ENCODE data around the gene NOMO2.

DNA sequence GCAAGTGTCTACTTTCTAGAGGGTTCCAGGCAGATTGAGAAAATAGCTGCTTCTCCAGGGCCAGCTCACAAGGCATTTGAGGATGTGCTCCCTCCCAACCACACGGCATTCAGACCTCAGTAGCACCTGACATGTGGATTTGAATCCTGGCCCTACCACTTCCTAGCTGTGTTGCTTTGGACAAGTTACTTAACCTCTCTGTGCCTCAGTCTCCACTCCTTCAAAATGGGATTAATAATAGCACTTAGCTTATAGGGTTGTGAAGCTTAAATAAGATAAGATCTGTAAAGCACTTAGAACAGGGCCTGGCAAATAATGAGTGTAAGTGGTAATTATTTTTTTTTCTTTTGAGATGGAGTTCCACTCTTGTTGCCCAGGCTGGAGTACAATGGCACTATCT, 21.0 kb upstream of the NOMO2 start:
- TF ChIP-seq, protein P1, sequence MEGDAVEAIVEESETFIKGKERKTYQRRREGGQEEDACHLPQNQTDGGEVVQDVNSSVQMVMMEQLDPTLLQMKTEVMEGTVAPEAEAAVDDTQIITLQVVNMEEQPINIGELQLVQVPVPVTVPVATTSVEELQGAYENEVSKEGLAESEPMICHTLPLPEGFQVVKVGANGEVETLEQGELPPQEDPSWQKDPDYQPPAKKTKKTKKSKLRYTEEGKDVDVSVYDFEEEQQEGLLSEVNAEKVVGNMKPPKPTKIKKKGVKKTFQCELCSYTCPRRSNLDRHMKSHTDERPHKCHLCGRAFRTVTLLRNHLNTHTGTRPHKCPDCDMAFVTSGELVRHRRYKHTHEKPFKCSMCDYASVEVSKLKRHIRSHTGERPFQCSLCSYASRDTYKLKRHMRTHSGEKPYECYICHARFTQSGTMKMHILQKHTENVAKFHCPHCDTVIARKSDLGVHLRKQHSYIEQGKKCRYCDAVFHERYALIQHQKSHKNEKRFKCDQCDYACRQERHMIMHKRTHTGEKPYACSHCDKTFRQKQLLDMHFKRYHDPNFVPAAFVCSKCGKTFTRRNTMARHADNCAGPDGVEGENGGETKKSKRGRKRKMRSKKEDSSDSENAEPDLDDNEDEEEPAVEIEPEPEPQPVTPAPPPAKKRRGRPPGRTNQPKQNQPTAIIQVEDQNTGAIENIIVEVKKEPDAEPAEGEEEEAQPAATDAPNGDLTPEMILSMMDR (IDR thresholded peaks at IDR 0.05; ENCODE audit: insufficient read depth, low read length) = no peak
- no peak for TF ChIP-seq POLR2AphosphoS5 (IDR thresholded peaks at IDR 0.05; ENCODE audit: low read depth)
- TF ChIP-seq GABPA (IDR thresholded peaks at IDR 0.05; ENCODE audit: low read depth) = no peak
